Neural cell (in vitro differentiated cells): Measurements from ENCODE around the gene R3HDM4. TPM values are rescaled to one million over a fixed set of nuclear protein-coding genes. Genes with fewer than 3 reads are reported as not detected.

Source experiments
- H2AFZ ChIP-seq: fragments of 200-600, 300-800 bp; sonication (generic), shearing (Covaris generic); 2 replicates; pipeline ENCODE4 v1.6.0; 2014; ENCODE audit warnings: low read depth, mild to moderate bottlenecking, antibody characterized with exemption, low read length, moderate library complexity
- H3F3A ChIP-seq: fragments of 200-600 bp; shearing (Covaris generic); 2 replicates; pipeline ENCODE4 v1.6.1; 2016; ENCODE audit warnings: mild to moderate bottlenecking, moderate library complexity, mixed read lengths, antibody characterized with exemption, low read length; ENCODE audit not compliant: insufficient read depth, poor library complexity, severe bottlenecking
- H3K27ac ChIP-seq: fragments of 200-600, 300-800 bp; sonication (generic), shearing (Covaris generic); 2 replicates; pipeline ENCODE4 v1.5.1; 2014; ENCODE audit warnings: mild to moderate bottlenecking, low read length, moderate library complexity
- H3K27me3 ChIP-seq: fragments of 300-800, 200-600 bp; sonication (generic), shearing (Covaris generic); 2 replicates; pipeline ENCODE4 v1.6.0; 2014; ENCODE audit warnings: mild to moderate bottlenecking, low read depth, low read length, moderate library complexity; ENCODE audit not compliant: insufficient read depth
- H3K36me3 ChIP-seq: fragments of 300-800, 200-600 bp; sonication (generic), shearing (Covaris generic); 2 replicates; pipeline ENCODE4 v1.5.1; 2014; ENCODE audit warnings: mild to moderate bottlenecking, antibody characterized with exemption, low read length, moderate library complexity; ENCODE audit not compliant: insufficient read depth
- H3K4me2 ChIP-seq: fragments of 300-800, 200-600 bp; sonication (generic), shearing (Covaris generic); 2 replicates; pipeline ENCODE4 v1.6.0; 2014; ENCODE audit warnings: mild to moderate bottlenecking, low read length
- H3K4me3 ChIP-seq: fragments of 300-800, 200-600 bp; sonication (generic), shearing (Covaris generic); 2 replicates; pipeline ENCODE4 v1.5.1; 2014; ENCODE audit warnings: mild to moderate bottlenecking, low read length, moderate library complexity
- H3K79me2 ChIP-seq: fragments of 200-600 bp; shearing (Covaris generic); replicated peaks from 2 replicates; pipeline ENCODE4 v1.6.0; 2014; ENCODE audit warnings: mild to moderate bottlenecking, low read length, moderate library complexity; ENCODE audit not compliant: insufficient read depth
- H3K9ac ChIP-seq: fragments of 300-800, 200-600 bp; sonication (generic), shearing (Covaris generic); 2 replicates; pipeline ENCODE4 v1.6.1; 2016; ENCODE audit warnings: mild to moderate bottlenecking, low read length, mixed read lengths
- H3K9me2 ChIP-seq: fragments of 200-600 bp; shearing (Covaris generic); 2 replicates; pipeline ENCODE4 v1.6.1; 2016; ENCODE audit warnings: mild to moderate bottlenecking, low read length, mixed read lengths; ENCODE audit not compliant: insufficient read depth
- H3K9me3 ChIP-seq: fragments of 200-600, 300-800 bp; sonication (generic), shearing (Covaris generic); 2 replicates; pipeline ENCODE4 v1.6.1; 2016; ENCODE audit warnings: mild to moderate bottlenecking, mixed run types, low read length, moderate library complexity, mixed read lengths
- H4K20me1 ChIP-seq: fragments of 200-600 bp; shearing (Covaris generic); 2 replicates; pipeline ENCODE4 v1.6.1; 2016; ENCODE audit warnings: mild to moderate bottlenecking, mixed run types; ENCODE audit not compliant: insufficient read depth
- EP300 ChIP-seq: fragments of 450-650 bp; conservative IDR thresholded peaks from 2 replicates; pipeline ENCODE4 v1.6.1; 2014; ENCODE audit warnings: antibody characterized with exemption, mild to moderate bottlenecking, moderate library complexity; ENCODE audit not compliant: poor library complexity, severe bottlenecking
- EZH2 ChIP-seq: fragments of 200-600, 300-800 bp; shearing (Covaris generic), sonication (generic); IDR thresholded peaks from 2 replicates; pipeline ENCODE4 v1.6.1; 2014; ENCODE audit warnings: antibody characterized with exemption, low read length, borderline replicate concordance, mild to moderate bottlenecking; ENCODE audit not compliant: insufficient read depth, poor library complexity, severe bottlenecking
- MXI1 ChIP-seq: fragments of 450-650 bp; conservative IDR thresholded peaks from 2 replicates; pipeline ENCODE4 v1.6.1; 2014; ENCODE audit warnings: antibody characterized with exemption, mild to moderate bottlenecking; ENCODE audit not compliant: poor library complexity, severe bottlenecking
- POLR2AphosphoS5 ChIP-seq: IDR thresholded peaks from 2 replicates; pipeline ENCODE4 v1.6.1; 2012
- RAD21 ChIP-seq: fragments of 450-650 bp; conservative IDR thresholded peaks from 2 replicates; pipeline ENCODE4 v1.6.1; 2014; ENCODE audit warnings: antibody characterized with exemption, mild to moderate bottlenecking, moderate library complexity
- REST ChIP-seq: IDR thresholded peaks from 2 replicates; pipeline ENCODE4 v1.6.1; 2012; ENCODE audit warnings: borderline replicate concordance
- SMC3 ChIP-seq: fragments of 450-650 bp; conservative IDR thresholded peaks from 2 replicates; pipeline ENCODE4 v1.6.1; 2014; ENCODE audit warnings: antibody characterized with exemption, mild to moderate bottlenecking, moderate library complexity; ENCODE audit not compliant: poor library complexity
- TAF1 ChIP-seq: IDR thresholded peaks from 2 replicates; pipeline ENCODE4 v1.6.1; 2012; ENCODE audit warnings: low read depth
- polyA plus RNA-seq: library from polyadenylated mRNA; depleted of rRNA; stranded (reverse); fragments of >200 nt; gene quantifications from 2 replicates; pipeline ENCODE4 v1.2.3, GENCODE V29; 2014
- TF ChIP-seq, protein P1 (sequence below): fragments of 450-650 bp; IDR thresholded peaks from 2 replicates; pipeline ENCODE4 v1.5.1; 2014; ENCODE audit warnings: antibody characterized with exemption, mild to moderate bottlenecking, moderate library complexity; ENCODE audit not compliant: poor library complexity, severe bottlenecking

Gene R3HDM4
- polyA plus RNA-seq, 1 donor from 2014 or later = 51.2 TPM

- no peaks in the 10 kb centered on the region for H3K9me3 ChIP-seq
- H4K20me1 ChIP-seq = no peaks in the 10 kb centered on the region
- H3K9ac ChIP-seq = peak overlapping the region; percentile 85
- no peaks in the 10 kb centered on the region for H3K9me2 ChIP-seq
- TF ChIP-seq POLR2AphosphoS5 (no peak), RAD21 (no peak), MXI1 (no peak), TAF1 (no peak), EZH2 (no peak), REST (no peak), EP300 (no peak)
- TF ChIP-seq, protein P1, sequence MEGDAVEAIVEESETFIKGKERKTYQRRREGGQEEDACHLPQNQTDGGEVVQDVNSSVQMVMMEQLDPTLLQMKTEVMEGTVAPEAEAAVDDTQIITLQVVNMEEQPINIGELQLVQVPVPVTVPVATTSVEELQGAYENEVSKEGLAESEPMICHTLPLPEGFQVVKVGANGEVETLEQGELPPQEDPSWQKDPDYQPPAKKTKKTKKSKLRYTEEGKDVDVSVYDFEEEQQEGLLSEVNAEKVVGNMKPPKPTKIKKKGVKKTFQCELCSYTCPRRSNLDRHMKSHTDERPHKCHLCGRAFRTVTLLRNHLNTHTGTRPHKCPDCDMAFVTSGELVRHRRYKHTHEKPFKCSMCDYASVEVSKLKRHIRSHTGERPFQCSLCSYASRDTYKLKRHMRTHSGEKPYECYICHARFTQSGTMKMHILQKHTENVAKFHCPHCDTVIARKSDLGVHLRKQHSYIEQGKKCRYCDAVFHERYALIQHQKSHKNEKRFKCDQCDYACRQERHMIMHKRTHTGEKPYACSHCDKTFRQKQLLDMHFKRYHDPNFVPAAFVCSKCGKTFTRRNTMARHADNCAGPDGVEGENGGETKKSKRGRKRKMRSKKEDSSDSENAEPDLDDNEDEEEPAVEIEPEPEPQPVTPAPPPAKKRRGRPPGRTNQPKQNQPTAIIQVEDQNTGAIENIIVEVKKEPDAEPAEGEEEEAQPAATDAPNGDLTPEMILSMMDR = no peak
- peaks cover 11% of the 10 kb centered on the region for H3K79me2 ChIP-seq
- peak overlapping the region; percentile 84 for H3K4me3 ChIP-seq
- no peak overlapping the region for H3K27ac ChIP-seq
- no peaks in the 10 kb centered on the region for H3K27me3 ChIP-seq
- no peaks in the 10 kb centered on the region for H3F3A ChIP-seq
- no peak overlapping the region for H2AFZ ChIP-seq
- H3K4me2 ChIP-seq = no peak overlapping the region
- H3K36me3 ChIP-seq = no peaks in the 10 kb centered on the region
These were observed 14.9 kb upstream of the R3HDM4 start for GRCh38 chr19:927780-928401.

DNA sequence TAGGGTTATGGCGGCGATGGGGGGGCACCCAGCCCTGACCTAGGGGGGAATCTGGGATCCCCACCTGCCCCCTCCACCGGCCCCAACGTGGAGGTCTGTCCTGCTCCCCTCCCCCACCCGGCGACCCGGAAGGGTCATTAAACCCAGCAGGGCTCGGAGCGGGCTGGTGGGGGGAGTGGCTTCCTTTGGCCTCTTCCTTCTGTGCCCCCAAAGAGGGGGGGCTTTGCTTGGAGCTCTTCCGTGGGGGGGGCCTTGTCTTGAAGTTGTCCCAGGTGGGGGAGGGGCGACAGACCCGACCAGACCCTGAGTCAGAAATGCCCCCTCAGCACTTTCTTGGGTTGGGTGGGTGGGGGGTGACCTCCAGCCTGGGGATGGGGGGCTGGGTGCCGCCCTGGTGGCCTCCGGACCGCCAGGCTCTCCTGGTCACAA, 14.3 kb upstream of the R3HDM4 start:
- Histone ChIP-seq H3K9me3 (no peaks in the 10 kb centered on the region), H3K36me3 (no peaks in the 10 kb centered on the region), H3K79me2 (peaks cover 11% of the 10 kb centered on the region), H3K9ac (peak overlapping the region; percentile 85), H4K20me1 (no peaks in the 10 kb centered on the region), H3K9me2 (no peaks in the 10 kb centered on the region), H3K4me2 (peak overlapping the region; percentile 39), H3K27ac (peak overlapping the region; percentile 60), H3K4me3 (peak overlapping the region; percentile 84), H3K27me3 (no peaks in the 10 kb centered on the region), H3F3A (no peaks in the 10 kb centered on the region), H2AFZ (no peak overlapping the region)
- TF ChIP-seq TAF1 = no peak
- TF ChIP-seq, protein P1 = no peak
- no peak for TF ChIP-seq SMC3
- TF ChIP-seq POLR2AphosphoS5 = no peak
- no peak for TF ChIP-seq EZH2
- TF ChIP-seq MXI1 = no peak
- no peak for TF ChIP-seq REST
- TF ChIP-seq RAD21 = no peak
- no peak for TF ChIP-seq EP300
